ENCODE data around the gene ORMDL2. TPM values are rescaled to one million over a fixed set of nuclear protein-coding genes. Genes with fewer than 3 reads are reported as not detected.
"Not testable (repeated sequence)": the region's sequence is repeated elsewhere in the genome, so short reads cannot be mapped to it uniquely, and the experiment has no call there.

Gene ORMDL2
- total and polyA plus RNA-seq, 8 donors: 8.6 to 33.3 (median 19.0) TPM

- Histone ChIP-seq H3K9me3 (no peaks in the 10 kb centered on the region), H3K4me3 (peak overlapping the region; percentile 74 to 94 (median 88)), H3K27me3 (no peaks in the 10 kb centered on the region), H3K36me3 (no peaks in the 10 kb centered on the region), H3K4me1 (peaks cover 0 to 20% (median 7%) of the 10 kb centered on the region in 3 donors), H3K27ac (peak overlapping the region; percentile 70 to 88 (median 87))
- ATAC-seq (peak in 3 of 4 donors; percentile 28 to 32 (median 31)), FAIRE-seq (no peak), DNase-seq (peak in 5 of 6 donors; percentile 48 to 65 (median 63))
- intact Hi-C loops (cut with DNase I): loop anchor here in 1 of 3 donors (10.0 kb wide), 1 partner anchor 74 kb away; no protein-coding TSS in a partner anchor
- 16 to 18% methylated on average over 21 to 23 of the region's 23 CpGs for WGBS, 2 donors
- TF ChIP-seq CTCF (IDR thresholded peaks at IDR 0.05): no peak
These were observed 13.0 kb downstream of the ORMDL2 start for GRCh38 chr12:55830601-55831446.

DNA sequence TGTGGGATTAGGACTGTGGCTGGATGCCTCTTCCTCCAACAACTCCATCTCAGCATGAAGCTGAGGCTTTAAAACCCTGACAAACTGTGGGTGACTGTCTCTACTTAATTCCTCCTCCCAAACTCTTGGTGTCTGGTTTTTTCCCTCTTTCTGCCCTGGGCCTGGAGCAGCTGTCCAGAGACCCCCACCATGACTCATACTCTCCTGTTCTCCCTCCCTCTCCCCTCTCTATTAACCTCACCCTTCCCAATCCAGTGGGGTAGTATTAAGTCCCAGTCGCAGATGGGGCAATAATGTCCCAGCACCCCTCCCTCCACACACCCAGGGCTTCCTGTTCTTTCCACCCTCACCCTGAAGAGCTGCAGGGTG lies 13.6 kb downstream of the ORMDL2 start:
- Histone ChIP-seq H3K27ac (peak overlapping the region in 1 of 4 donors; percentile 87), H3K36me3 (no peaks in the 10 kb centered on the region), H3K9me3 (no peaks in the 10 kb centered on the region), H3K4me1 (peaks cover 0 to 18% (median 7%) of the 10 kb centered on the region in 3 donors), H3K27me3 (no peaks in the 10 kb centered on the region), H3K4me3 (peak overlapping the region in 2 of 4 donors; percentile 87 to 94)
- ATAC-seq: no peak
- DNase-seq: no peak
- no peak for TF ChIP-seq CTCF (IDR thresholded peaks at IDR 0.05)
- no peak for FAIRE-seq
- 35 to 58% methylated on average over 1 of the region's 1 CpG for WGBS, 2 donors
- intact Hi-C loops (cut with DNase I): loop anchor here in 1 of 3 donors (10.0 kb wide), 1 partner anchor 73 kb away; no protein-coding TSS in a partner anchor

- no peaks in the 10 kb centered on the region for H3K9me3 ChIP-seq
- no peak for FAIRE-seq
- no peaks in the 10 kb centered on the region for H3K27me3 ChIP-seq
- 88 to 92% methylated on average over 10 of the region's 10 CpGs for WGBS, 2 donors
- no peak for TF ChIP-seq CTCF (IDR thresholded peaks at IDR 0.05)
- DNase-seq: no peak
- H3K4me1 ChIP-seq: peaks cover 0 to 7% (median 7%) of the 10 kb centered on the region in 3 donors
- no peak overlapping the region for H3K4me3 ChIP-seq
- H3K27ac ChIP-seq: no peak overlapping the region
- no peaks in the 10 kb centered on the region for H3K36me3 ChIP-seq
- intact Hi-C loops (cut with DNase I): loop anchor here in 1 of 3 donors (10.0 kb wide), 1 partner anchor 72 kb away; no protein-coding TSS in a partner anchor
- no peak for ATAC-seq
These were observed 15.2 kb downstream of the ORMDL2 start for GRCh38 chr12:55833056-55833455.

GRCh38 chr12:55834400-55834799 lies 16.6 kb downstream of the ORMDL2 start:
- H3K9me3 ChIP-seq, H3K36me3 ChIP-seq, FAIRE-seq, H3K4me1 ChIP-seq, ATAC-seq, DNase-seq, H3K4me3 ChIP-seq, H3K27ac ChIP-seq, H3K27me3 ChIP-seq: not testable (repeated sequence)
- intact Hi-C loops (cut with DNase I): loop anchor here in 1 of 3 donors (10.0 kb wide), 1 partner anchor 70 kb away; no protein-coding TSS in a partner anchor
- WGBS, 2 donors: 75 to 88% methylated on average over 6 of the region's 6 CpGs

GRCh38 chr12:55838361-55838760 lies 20.5 kb downstream of the ORMDL2 start:
- no peaks in the 10 kb centered on the region for H3K27me3 ChIP-seq
- WGBS, 2 donors: 93 to 98% methylated on average over 3 of the region's 3 CpGs
- intact Hi-C loops (cut with DNase I): loop anchor here in 1 of 3 donors (10.0 kb wide), 1 partner anchor 66 kb away; no protein-coding TSS in a partner anchor

More at GRCh38 chr12:55838361-55838760, 20.5 kb downstream of the ORMDL2 start:
- FAIRE-seq (no peak), DNase-seq (no peak), ATAC-seq (no peak)
- Histone ChIP-seq H3K9me3 (no peaks in the 10 kb centered on the region), H3K27ac (no peak overlapping the region), H3K4me1 (no peaks in the 10 kb centered on the region), H3K36me3 (no peaks in the 10 kb centered on the region), H3K4me3 (no peak overlapping the region)
- no peak for TF ChIP-seq CTCF (IDR thresholded peaks at IDR 0.05)
